GM19372 (cell line): ENCODE measurements around the gene EMILIN2.
"Not testable (repeated sequence)": the region's sequence is repeated elsewhere in the genome, so short reads cannot be mapped to it uniquely, and the experiment has no call there.

Experiments
- ATAC-seq: cut with Tn5 transposase; IDR thresholded peaks from one replicate; pipeline ENCODE4 v1.9.1; 2021; ENCODE audit warnings: mild to moderate bottlenecking, low read depth, moderate library complexity; ENCODE audit not compliant: unreplicated experiment

Gene EMILIN2

DNA sequence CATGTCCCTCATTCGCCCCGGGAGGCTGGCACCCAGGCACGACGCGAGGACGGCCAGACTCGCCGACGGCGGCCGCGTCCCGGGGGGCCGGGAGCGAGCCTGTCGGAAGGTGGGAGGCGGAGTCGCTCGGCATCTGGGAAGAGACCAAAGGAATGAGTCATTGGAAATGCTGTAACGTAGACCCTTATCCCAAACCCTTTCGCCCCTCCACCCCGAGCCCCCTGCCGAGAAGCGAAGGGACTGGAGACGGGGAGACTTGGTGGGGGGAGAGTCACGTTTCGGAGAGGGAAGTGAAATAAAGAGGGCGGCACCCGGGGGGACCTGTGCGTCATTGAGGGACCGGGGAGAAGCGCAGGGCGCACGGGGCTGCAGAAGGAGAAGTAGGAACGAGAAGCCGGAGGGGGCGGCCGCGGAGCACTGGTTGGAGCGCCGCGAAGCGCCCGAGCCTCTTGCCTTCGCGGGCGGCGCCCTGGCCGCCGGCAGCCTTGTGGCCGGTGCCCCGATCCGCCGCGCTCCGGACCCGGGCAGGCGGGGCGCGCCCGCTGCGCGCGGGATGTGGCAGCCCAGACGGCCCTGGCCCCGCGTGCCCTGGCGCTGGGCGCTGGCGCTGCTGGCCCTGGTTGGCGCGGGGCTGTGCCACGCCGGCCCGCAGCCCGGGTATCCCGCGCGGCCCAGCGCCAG lies at the start of gene EMILIN2:
TSS of gene EMILIN2 (plus strand) at position 371 of the 681 bp plus-strand sequence. CDS start at position 554, 183 bp downstream.
- ATAC-seq = peak; percentile 47

DNA sequence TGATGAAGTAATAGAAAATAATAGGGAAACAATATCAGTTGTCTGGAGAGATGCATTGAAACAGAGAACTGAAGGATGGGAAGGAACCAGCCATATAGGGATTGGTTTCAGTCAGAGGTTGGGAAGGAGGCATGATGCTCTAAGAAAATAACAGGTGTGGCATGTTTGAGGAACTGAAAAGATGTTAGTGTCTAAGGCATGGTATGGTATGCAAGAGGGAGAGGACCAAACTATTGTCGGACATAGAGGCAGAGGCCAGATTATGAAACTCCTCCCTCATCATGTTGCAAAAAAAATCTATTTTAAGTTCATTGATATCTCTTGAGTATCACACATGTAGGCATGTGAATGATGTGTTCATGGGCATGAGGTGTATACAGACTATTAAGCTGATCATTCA lies 48.9 kb upstream of the EMILIN2 start:
- no peak for ATAC-seq

DNA sequence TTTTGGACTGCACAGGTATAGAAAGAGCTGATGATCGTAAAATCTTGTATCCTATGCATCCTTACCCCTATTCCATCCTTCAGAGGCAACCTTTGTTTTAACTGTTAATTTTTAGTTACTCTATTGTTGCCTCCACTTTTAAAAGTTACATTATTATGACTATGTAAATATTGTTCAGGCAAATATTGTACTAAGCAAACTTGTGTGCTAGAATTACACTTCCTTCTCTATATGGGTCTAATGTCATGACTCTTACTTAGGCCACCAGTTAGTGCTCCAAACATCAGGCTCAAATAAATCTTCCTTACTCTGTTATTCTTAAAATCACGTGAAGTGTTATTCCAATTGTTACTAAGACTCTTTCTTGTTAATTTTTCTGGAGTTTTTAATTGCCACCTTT lies 47.4 kb upstream of the EMILIN2 start:
- ATAC-seq = no peak

DNA sequence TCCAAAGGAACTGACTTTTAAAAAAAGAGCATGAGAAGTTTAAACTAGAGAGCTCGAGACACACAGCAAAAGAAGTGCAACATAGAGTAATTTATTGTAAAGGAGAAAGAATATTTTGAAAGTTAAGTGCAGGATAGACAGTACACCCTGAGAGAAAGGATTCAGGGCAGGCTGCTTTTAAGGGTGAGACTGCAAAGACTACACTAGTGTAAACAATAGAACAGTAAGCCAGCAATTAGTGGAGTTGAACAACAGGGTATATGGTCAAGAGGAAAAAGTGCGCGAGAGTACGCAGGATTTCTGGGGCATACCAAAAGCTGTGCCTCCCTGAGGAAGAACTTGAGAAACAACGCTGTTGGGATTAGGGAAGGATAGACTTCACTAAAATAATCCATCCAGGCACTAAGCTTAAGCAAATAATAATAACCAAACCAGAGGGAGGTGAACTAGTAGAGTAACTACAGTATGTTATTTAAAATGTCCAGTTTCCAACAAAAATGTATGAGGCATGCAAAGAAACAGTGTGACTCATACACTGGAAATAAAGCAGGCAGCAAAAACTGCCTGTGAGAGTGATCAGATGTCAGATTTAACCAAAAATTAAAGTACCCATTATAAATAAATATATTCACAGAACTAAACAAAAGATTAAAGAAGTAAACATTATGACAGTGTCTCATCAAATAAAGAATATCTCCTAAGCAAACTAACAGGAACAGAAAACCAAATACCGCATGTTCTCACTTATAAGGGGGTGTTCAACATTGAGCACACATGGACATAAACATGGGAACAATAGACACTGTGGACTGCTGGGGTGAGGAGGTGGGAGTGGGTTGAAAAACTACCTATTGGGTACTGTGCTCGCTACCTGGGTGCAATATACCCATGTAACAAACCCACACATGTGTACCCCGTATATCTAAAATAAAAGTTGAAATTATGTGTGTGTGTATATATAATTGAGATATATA lies 40.5 kb upstream of the EMILIN2 start:
- ATAC-seq = no peak

DNA sequence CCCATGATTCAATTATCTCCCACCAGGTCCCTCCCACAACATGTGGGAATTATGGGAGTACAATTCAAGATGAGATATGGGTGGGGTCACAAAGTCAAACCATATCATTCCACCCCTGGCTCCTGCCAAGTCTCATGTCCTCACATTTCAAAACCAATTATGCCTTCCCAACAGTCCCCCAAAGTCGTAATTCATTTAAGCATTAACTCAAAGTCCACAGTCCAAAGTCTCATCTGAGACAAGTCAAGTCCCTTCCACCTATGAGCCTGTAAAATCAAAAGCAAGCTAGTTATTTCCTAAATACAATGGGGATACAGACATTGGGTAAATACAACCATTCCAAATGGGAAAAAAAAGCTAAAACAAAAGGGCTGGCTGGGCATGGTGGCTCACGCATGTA lies 38.2 kb upstream of the EMILIN2 start:
- not testable (repeated sequence) for ATAC-seq

DNA sequence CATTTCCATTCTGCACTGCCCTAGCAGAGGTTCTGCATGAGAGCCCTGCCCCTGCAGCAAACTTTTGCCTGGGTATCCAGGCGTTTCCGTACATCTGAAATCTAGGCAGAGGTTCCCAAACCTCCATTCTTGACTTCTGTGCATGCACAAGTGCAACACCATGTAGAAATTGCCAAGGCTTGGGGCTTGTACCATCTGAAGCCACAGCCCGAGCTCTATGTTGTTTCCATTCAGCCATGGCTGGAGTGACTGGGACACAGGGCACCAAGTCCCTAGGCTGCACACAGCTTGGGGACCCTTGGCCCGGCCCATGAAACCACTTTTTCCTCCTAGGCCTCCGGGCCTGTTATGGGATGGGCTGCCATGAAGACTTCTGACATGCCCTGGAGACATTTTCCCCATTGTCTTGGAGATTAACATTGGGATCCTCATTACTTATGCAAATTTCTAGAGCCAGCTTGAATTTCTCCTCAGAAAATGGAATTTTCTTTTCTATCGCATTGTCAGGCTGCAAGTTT lies 37.1 kb upstream of the EMILIN2 start:
- ATAC-seq = not testable (repeated sequence)

DNA sequence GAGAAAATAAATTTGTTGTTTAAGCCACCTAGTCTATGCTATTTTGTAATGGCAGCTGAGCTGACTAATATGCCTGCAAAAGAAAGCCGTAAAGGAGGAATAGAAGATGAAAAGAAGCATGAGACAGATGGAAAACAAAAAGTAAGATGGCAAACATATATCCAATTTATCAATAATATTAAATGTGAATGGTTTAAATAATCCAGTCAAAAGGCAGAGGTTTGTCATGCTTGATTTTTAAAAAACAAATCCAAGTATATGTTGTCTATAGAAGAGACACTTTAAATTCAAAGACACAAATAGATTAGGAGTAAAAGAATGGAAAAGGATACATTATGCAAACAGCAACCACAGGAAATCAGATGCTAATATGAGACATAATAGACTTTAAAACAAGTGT lies 35.4 kb upstream of the EMILIN2 start:
- ATAC-seq = no peak

DNA sequence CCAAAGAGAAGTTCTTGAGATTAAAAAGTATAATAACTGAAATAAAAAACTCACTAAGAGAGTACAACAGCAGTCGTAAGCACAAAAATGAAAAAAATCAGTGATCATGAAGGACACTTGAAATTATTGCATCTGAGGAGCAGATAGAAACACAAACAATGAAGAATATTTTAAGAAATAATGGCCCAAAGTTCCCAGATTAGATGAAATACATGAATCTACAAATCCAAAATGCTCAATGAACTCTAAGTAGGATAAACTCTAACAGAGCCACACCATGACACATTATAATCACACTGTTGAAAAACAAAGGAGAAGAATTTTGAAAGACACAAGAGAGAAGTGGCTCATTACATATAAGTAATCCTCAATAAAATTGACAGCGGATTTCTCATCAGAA lies 31.9 kb upstream of the EMILIN2 start:
- no peak for ATAC-seq

DNA sequence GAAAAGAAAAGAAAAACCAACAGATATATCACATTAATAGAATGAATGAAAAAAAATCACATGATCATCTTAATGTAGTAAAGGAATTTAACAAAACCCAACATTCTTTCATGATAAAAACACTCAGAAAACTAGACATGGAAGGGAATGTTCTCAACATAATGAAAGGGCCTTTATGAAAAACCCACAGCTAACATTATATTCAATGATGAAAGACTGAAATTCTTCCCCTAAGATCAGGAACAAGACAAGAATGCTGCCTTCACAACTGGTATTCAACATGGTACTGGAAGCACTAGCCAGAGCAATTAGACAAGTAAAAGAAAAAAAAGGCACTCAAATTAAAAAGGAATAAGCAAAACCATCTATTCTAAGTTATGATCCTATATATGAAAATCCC lies 28.5 kb upstream of the EMILIN2 start:
- no peak for ATAC-seq

DNA sequence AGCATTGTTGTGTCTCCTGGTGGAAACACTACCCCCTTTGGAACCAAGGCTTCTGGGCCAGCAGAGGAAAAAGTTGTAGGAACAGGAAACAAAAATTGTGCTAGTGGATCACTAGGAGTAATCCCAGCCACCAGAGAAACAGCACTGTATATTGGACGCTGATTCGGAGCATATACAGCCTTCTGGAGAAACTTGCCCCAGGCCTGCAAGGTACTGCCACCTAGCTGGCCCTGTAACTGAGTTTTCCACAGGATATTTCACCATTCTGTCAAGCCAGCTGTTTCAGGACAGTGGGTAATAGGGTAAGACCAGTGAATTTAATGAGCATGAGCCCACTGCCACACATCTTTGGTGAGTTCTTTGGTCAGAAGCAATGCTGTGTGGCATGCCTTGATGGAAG lies 25.1 kb upstream of the EMILIN2 start:
- ATAC-seq = no peak

DNA sequence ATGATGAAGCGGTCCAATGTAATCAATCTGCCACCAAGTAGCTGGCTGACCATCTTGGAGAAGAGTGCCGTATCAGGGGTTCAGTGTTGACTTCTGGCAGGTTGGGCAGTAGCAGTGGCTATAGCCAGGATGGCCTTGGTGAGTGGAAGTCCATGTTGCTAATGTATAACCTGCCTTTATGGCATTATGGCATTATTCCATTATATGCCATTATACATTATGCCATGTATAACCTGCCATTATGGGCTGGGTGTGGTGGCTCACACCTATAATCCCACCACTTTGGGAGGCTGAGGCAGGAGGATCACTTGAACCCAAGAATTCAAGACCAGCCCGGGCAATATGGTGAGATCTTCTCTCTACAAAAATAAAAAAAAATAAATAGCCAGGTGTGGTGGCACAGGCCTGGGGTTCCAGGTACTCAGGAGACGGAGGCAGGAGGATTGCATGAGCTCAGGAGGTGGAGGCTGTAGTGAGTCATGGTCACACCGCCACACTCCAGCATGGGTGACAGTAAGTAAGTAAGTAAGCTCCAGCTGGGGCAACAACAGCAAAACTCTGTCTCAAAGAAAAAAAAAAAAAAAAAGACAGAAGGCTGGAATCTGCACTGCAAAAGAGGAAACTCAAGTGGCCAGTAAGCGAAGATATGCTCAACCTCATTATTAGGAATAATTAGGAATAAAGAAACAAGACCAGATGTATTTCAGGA lies 24.4 kb upstream of the EMILIN2 start:
- ATAC-seq = no peak

DNA sequence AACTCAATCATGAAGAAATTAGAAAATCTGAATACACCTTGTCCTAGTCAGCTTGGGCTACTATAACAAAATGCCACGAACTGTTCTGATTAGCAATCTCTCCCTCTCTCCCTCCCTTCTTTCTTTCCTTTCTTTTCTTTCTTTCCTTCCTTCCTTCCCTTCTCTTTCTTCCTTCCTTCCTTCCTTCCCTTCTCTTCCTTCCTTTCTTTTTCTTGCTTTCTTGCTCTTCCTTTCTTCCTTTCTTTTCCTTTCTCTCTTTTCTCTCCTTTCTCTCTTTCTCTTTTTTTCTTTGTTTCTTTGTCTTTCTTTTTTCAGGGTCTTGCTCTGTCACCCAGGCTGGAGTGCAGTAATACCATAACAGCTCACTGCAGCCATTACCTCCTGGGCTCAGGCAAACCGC lies 23.6 kb upstream of the EMILIN2 start:
- no peak for ATAC-seq

DNA sequence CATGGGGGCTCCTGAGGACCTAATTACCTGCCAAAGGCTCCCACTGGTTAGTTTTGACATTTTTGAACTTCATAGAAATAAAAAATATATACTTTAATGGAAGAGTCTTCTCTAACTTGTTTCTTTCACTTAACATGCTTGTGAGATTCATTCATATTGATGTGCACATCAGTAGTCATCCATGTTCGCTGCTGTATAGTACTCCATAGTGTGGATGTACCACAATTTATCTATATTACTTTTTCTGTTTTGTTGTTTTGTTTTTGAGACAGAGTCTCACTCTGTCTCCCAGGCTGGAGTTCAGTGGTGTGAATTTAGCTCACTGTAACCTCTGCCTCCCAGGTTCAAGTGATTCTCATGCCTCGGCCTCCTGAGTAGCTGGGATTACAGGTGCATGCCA lies 22.8 kb upstream of the EMILIN2 start:
- ATAC-seq = no peak

DNA sequence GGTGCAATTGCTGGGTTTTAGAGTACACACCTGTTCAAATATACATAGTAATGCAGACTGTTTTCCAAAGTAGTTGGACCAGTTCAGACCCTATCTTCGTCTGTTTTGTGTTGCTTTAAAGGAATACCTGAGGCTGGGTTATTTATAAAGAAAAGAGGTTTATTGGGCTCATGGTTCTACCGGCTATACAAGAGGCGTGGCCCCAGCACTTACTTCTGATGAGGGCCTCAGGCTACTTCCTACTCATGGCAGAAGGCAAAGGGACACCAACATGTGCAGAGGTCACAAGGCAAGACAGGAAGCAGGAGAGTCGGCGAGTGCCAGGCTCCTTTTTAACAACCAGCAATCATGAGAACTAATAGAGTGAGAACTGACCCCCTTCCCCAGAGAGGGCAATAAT lies 21.9 kb upstream of the EMILIN2 start:
- ATAC-seq = no peak

DNA sequence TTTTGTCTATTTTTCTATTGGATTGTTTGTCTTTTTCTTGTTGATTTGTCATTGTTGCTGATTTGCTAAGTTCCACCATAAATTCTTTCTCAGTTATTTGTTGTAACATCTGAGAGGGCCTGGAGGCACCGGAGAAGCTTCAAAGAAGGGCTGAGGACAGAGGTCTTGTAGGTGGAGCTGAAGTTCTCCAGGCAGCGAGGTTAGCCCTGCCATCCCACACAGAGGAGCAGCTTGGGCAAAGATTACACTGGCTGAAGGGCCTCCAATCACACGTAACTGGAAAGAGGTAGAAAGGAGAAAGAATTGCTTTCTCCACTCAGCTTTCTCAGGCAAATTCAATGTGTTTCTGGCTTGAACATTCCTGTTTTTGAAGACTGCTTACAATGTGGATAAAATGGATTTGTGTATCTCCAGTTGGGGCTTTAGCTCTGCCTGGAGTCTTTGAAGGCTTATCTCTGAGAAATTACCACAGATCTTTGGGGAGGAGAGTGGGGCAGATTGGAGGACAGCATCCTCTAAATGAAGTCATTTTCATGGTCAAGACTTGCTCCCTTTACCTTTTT lies 21.1 kb upstream of the EMILIN2 start:
- no peak for ATAC-seq

DNA sequence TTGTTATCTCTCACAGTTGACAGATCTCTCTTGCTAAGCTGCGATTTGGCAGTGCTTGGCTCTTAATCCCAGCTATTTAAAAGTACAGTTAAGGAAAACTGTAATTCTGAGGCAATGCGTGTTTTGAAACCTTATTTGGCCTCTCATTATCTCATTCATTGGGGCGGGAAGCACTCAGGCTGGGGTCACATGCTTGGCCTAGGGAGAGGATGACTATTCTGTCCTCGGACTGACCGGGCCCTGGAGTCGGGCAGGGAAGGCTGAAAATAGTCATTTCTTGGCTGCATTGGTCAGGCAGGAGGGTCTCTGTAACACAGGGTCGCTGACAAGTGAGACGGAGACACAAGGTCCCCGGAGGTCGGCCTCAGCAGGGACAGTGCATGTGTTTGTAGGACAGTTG lies 20.2 kb upstream of the EMILIN2 start:
- ATAC-seq = no peak

DNA sequence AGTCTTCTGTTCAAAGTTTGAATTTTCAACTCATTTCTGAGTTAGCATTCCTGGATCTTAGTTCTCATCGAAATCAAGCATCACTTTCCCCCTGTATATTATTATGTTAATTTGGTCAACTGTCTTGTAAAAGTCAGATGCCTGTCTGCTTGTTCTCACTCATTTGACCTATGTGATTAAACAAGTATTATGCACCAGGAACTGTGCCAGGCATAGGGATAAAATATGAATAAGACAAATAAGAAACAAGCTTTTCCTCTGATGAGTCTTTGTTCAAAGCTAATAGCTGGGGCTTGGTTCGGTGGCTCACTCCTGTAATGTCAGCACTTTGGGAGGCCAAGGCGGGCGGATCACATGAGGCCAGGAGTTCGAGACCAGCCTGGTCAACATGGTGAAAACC lies 19.7 kb upstream of the EMILIN2 start:
- ATAC-seq = no peak

DNA sequence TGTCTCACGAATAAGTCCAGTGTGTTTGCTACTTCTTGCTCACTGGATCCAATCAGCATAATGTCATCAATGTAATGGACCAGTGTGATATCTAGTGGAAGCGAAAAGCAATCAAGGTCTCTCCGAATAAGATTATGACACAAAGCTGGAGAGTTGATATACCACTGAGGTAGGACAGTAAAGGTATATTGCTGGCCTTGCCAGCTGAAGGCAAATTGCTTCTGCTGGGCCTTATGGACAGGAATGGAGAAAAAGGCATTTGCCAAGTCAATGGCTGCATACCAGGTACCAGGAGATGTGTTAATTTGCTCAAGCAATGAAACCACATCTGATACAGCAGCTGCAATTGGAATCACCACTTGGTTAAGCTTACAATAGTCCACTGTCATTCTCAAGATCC lies 10.7 kb upstream of the EMILIN2 start:
- ATAC-seq = not testable (repeated sequence)

DNA sequence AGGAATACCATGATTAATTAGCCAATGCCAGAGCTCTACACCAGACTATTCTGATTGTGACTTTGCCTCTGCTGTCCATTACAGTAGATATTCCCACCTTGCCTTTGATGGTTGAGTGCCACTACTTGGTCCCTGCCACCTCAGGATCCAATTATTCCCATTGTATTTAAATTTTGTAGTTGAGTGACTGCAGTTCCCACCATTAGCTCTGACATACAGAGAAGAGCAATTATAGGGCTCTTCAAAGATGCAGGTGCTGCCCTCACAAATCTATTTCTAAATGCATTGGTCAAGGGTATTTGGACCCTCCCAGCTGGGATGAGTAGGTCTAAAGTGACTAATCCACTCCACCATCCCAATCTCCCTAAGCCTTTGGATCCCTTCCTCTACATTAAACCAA lies 9.5 kb upstream of the EMILIN2 start:
- not testable (repeated sequence) for ATAC-seq

DNA sequence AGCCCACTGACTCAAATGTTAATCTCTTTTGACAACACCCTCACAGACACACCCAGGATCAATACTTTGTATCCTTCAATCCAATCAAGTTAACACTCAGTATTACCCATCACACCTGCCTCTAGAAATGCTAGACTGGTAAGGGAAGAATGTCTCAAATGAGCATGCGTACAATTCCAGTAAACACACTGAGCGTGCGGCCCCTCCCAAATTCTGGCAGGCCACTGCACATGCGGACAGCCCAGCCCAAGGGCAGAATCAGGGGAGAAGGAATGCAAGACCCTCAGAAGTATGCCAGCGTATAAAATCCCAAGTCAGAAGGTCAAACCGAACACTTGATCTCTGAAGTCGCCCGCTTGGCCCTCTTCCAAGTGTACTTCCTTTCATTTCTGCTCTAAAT lies 7.6 kb upstream of the EMILIN2 start:
- ATAC-seq = no peak

DNA sequence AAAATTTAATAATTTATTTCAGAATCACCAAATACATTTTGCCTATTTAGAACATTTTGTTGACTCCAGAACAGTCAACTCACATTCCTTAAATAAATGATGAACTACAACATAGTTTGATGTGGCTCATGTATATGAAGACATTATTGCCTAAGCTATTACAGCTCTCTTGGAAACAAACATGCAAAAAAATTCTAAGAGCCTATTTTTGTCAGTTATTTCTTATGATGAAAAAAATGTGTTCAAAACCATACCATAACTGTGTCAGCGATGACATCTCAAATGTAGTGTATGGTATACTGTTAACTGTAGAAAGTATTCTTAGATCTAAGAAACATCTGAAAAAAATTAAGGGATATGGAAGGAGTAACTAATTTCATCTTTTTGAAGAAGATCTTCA lies 6.3 kb upstream of the EMILIN2 start:
- ATAC-seq = no peak
